HG03159 (cell line): ENCODE results near the gene LRP11.
"Not testable (repeated sequence)": the region's sequence is repeated elsewhere in the genome, so short reads cannot be mapped to it uniquely, and the experiment has no call there.

ENCODE experiments used
- ATAC-seq: cut with Tn5 transposase; IDR thresholded peaks from one replicate; pipeline ENCODE4 v1.9.1; 2021; ENCODE audit warnings: mild to moderate bottlenecking, moderate library complexity; ENCODE audit not compliant: unreplicated experiment

LRP11 gene

GRCh38 chr6:149898966-149899365, 34.8 kb upstream of the LRP11 start:
- no peak for ATAC-seq

DNA sequence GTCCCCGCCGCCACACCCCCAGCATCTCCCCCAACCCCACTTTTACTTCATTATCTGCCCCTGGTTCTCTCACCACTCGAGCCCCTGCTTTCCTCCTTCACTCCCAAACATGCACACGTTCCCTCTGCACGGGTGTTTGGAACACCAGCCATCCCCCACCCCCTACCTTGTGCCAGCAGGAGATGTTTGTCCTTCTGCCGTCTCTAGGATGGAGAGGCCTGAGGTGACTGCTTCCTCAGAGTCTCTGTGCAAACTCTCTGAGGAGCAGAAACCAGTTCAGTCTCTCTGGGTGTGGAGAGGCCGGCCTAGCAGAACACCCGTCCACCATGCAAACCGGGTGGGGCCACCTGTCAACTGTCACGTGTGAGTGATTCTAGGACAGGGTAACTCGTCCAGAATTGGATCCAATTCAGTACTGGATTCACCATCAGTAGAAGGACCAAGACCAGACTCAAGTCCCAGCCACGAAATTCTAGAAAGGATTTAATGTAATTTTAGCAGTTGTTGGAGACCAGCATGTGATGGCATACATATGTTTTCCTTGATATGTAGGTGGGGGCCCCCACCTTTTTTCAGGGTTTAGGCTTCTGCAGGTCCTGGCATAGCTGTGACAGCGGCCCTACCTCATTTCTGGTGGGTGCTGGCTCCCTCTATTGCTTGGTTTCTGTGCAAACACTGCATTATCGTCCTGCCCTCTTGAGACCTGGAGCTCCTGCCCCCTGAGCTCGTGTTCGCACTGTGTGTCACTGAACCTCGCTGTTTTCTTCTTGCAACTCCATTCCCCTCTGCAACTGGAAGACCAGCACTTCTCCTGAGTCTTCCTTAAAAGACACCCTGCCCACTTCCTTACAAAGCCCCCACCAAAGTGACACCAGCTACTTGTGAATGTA, 33.9 kb upstream of the LRP11 start, which contains the start of gene RAET1E:
RAET1E (minus strand) TSS at position 259 of the 890 bp plus-strand sequence. CDS start 7,212 bp downstream, outside the sequence.
- ATAC-seq, result no peak

DNA sequence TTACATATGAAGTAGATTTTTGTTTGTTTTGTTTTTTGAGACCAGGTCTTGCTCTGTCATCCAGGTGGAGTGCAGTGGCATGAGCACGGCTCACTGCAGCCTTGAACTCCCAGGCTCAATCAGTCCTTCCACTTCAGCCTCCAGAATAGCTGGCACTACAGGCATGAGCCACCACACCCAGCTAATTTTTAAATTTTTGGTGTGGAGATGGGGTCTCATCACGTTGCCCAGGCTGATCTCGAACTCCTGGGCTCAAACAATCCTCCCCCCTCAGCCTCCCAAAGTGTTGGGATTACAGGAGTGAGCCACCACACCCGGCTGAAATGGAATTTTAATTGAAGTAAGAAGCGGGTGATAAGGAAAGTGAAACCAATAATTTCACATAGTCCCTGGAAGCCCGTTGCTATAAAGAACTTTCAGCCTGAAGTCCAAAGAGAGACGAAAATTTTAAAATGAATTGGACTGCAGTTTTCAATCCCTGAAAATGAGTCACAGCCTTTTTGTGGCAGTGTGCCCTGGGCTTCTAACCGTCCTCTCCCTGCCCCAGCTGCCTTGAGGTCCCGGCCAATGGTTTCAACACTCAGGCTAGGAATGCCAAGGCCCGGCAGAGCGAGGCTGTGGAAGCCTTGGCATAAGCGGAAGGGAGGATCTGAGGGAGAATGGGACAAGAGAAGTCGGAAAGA, 33.0 kb upstream of the LRP11 start:
- ATAC-seq, result no peak

- no peak for ATAC-seq
Observed at GRCh38 chr6:149896491-149896890, 32.3 kb upstream of the LRP11 start.

DNA sequence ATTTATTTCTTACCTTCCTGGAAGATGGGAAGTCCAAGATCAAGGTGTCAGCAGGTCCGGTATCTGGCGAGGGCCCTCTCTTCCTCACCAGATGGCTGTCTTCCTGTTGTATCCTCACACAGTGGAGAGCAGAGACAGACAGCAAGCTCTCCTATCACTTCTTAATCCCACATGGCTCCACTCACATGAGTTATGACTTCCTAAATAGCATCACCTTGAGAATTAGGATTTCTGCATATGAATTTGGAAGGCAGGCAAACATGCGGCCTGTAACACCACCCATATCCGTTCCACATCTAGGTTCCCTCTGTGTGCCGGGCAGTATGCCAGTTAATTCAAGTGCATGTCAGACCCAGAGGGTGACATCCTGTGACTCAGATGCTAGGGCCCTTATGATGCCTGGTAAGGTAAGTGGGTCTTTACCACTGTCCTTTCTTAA, 31.7 kb upstream of the LRP11 start:
- no peak for ATAC-seq

DNA sequence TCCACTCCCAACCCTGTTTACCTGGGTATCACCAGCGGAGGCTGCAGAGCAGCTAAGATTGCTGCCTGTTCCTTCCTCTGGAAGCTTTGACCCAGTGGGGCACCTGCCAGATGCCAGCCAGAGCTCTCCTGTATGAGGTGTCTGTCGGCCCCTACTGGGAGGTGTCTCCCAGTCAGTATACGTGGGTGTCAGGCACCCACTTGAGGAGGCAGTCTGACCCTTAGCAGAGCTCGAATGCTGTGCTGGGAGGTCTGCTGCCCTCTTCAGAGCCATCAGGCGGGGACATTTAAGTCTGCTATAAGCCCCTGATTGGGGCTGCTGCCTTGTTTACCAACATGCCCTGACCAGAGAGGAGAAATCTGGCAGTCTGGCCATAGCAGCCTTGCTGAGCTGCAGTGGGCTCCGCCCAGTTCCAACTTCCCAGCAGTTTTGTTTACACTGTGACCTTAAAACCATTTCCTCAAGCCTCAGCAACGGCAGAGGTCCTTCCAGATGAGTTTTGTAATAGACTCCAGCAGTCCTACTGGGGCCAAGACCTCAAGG, 31.0 kb upstream of the LRP11 start:
- ATAC-seq, result no peak

GRCh38 chr6:149891864-149892263, 27.7 kb upstream of the LRP11 start:
- not testable (repeated sequence) for ATAC-seq

- no peak for ATAC-seq
Observed at GRCh38 chr6:149891259-149891658, 27.1 kb upstream of the LRP11 start.

- ATAC-seq, result no peak
Observed at GRCh38 chr6:149890629-149891045, 26.5 kb upstream of the LRP11 start.

DNA sequence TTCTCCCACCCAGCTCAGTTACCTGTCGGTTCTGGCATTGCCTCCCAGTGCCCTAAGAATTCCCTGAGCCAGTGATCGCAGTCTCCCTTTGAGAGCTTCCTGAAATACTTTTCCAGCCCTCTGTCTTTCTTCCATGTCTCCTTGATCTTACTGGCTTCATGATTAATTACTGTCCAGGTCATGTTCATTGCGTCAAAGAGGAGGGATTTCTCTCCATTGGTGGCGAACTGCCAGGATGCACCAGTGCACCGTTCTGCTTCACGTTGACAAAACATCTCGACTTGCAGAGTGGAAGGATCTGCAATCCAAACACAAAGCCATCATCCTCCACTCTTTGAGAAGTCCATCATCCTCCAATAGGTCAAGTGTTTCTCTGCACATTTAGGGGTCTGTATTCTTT, 25.2 kb upstream of the LRP11 start:
- no peak for ATAC-seq

GRCh38 chr6:149888659-149889058, 24.5 kb upstream of the LRP11 start:
- ATAC-seq, result no peak

DNA sequence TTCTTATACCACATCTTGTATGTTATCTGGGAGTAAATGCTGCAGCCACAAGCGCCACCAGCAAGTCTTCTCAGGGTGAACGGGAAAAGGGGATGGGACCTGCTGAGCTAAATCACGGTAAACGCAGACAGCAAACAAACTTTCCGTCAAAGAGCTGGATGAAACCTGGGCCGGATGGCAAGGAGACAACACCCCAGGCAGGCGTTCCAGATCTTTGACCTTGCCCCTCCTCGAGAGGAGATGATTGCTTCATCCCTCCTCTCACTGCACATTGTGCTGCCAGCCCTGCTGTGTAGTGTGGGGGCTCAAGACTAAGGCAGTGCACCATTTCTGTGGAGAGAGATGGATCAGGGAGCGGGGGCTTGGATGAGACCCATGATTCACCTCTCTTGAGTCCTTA, 23.9 kb upstream of the LRP11 start:
- ATAC-seq, result no peak

DNA sequence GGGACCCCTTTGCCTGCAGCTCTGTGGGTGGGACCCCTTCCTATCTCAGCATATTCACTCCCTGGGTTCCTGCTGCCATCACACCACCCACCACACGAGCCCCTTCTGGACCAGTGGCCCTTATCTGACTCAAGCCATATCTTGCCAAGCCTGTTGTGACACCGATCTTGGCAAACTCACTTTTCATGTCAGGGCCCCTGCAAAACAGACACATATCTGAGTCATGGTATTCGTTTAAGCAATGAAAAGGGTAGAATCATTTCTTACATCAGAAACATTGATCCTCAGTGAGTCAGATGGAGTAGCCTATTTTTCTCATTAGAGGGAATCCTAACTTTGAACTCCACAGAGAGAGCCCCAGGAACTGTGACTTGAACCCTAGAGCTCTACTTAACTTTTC, 23.2 kb upstream of the LRP11 start:
- no peak for ATAC-seq

- no peak for ATAC-seq
Observed at GRCh38 chr6:149885888-149886287, 21.7 kb upstream of the LRP11 start.

GRCh38 chr6:149884617-149885016, 20.5 kb upstream of the LRP11 start:
- no peak for ATAC-seq

- no peak for ATAC-seq
Observed at GRCh38 chr6:149884215-149884614, 20.1 kb upstream of the LRP11 start.

GRCh38 chr6:149881860-149882259, 17.7 kb upstream of the LRP11 start:
- ATAC-seq, result no peak

- ATAC-seq, result no peak
Observed at GRCh38 chr6:149881066-149881766, 17.1 kb upstream of the LRP11 start.

DNA sequence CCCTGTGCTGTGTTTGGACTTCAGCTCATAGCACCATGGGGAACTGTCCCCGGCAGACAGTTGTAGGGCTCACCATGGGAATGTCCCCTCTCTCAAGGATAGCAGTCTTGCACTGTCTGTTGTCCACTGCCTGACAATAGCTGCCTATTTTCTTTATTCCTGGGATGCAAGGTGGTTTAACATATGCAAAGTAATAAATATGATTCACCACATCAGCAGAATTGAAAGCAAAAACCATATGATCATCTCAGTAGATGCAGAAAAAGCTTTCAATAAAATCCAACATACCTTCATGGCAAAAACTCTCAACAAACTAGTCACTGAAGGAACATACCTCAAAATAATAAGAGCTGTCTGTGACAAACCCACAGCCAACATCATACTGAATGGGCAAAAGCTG, 13.5 kb upstream of the LRP11 start:
- ATAC-seq, result no peak

- no peak for ATAC-seq
Observed at GRCh38 chr6:149876241-149876933, 12.2 kb upstream of the LRP11 start.

DNA sequence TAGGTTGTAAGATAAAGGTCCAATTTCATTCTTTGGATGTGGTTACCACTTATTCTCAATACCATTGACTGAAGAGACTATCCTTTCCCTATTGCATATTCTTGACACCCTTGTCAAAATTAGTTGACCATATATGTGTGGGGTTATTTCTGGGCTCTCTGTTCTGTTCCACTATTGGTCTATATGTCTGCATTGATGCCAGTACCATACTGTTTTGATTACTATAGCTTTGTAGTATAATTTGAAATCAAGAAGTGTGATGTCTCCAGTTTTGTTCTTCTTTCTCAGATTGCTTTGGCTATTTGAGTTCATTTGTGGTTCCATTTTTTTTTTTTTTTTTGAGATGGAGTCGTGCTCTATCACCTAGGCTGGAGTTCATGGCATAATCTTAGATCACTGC, 8.1 kb upstream of the LRP11 start:
- ATAC-seq, result no peak
